ENCODE results near the gene NTN1.

Gene NTN1

DNA sequence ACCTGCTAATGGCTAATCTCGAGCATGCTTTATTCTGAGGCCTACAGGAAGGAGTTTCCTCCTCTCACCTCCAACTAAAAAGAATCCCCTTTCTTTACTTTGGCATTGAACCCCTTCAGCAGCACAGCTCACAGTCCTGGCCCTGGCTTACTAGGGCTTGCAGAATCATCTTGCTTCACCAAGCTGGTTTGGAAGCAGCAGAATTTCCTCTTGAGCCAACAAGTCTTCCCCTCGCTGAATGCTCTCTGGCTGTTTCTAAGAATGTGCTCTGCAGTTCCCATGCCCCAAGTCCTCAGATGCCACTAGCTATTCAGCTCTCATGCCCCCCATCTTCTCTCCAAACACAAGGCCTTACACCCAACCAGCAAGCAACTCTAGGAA is 271.2 kb downstream of the NTN1 start:
- TF ChIP-seq, protein P1, sequence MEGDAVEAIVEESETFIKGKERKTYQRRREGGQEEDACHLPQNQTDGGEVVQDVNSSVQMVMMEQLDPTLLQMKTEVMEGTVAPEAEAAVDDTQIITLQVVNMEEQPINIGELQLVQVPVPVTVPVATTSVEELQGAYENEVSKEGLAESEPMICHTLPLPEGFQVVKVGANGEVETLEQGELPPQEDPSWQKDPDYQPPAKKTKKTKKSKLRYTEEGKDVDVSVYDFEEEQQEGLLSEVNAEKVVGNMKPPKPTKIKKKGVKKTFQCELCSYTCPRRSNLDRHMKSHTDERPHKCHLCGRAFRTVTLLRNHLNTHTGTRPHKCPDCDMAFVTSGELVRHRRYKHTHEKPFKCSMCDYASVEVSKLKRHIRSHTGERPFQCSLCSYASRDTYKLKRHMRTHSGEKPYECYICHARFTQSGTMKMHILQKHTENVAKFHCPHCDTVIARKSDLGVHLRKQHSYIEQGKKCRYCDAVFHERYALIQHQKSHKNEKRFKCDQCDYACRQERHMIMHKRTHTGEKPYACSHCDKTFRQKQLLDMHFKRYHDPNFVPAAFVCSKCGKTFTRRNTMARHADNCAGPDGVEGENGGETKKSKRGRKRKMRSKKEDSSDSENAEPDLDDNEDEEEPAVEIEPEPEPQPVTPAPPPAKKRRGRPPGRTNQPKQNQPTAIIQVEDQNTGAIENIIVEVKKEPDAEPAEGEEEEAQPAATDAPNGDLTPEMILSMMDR (IDR thresholded peaks at IDR 0.05; ENCODE audit: borderline replicate concordance, control extremely low read depth, extremely low read depth, insufficient read depth, missing control alignments), result no peak
- DNase-seq (ENCODE audit: low spot score), result no peak
- in situ Hi-C loops (cut with MboI; ENCODE audit: low sequenced_read_pairs, unreplicated experiment), result no loop called here
